ENCODE data around the gene ATP1B3.

The ATP1B3 gene

GRCh38 chr3:141840737-141841544 is 35.5 kb upstream of the ATP1B3 start:
- Histone ChIP-seq H3K79me2 (ENCODE audit: control insufficient read depth, low read length) (no peaks in the 10 kb centered on the region), H3K4me3 (ENCODE audit: low read length) (no peak overlapping the region), H3K9me3 (ENCODE audit: control insufficient read depth, insufficient read depth, low read length) (no peaks in the 10 kb centered on the region), H3F3A (ENCODE audit: control insufficient read depth, insufficient read depth) (no peaks in the 10 kb centered on the region), H3K9me2 (replicated peaks; ENCODE audit: control insufficient read depth, low read length) (no peaks in the 10 kb centered on the region), H3K4me2 (ENCODE audit: low read length) (no peak overlapping the region), H3K27me3 (ENCODE audit: control insufficient read depth, low read length) (no peaks in the 10 kb centered on the region), H4K20me1 (ENCODE audit: control insufficient read depth, insufficient read depth, low read depth, low read length) (no peaks in the 10 kb centered on the region), H3K27ac (ENCODE audit: low read depth, low read length) (no peak overlapping the region), H3K36me3 (ENCODE audit: control insufficient read depth, low read length) (no peaks in the 10 kb centered on the region), H3K4me1 (ENCODE audit: control insufficient read depth, low read length) (no peaks in the 10 kb centered on the region)
- no peak for TF ChIP-seq EZH2phosphoT487 (IDR thresholded peaks at IDR 0.05; ENCODE audit: borderline replicate concordance, low read length)

- Histone ChIP-seq H3K27me3 (ENCODE audit: control insufficient read depth, low read length) (no peaks in the 10 kb centered on the region), H3K79me2 (ENCODE audit: control insufficient read depth, low read length) (no peaks in the 10 kb centered on the region), H3K9me2 (replicated peaks; ENCODE audit: control insufficient read depth, low read length) (no peaks in the 10 kb centered on the region), H3K9me3 (ENCODE audit: control insufficient read depth, insufficient read depth, low read length) (no peaks in the 10 kb centered on the region), H3K27ac (ENCODE audit: low read depth, low read length) (no peak overlapping the region), H3F3A (ENCODE audit: control insufficient read depth, insufficient read depth) (no peaks in the 10 kb centered on the region), H3K4me3 (ENCODE audit: low read length) (no peak overlapping the region), H3K4me2 (ENCODE audit: low read length) (no peak overlapping the region), H4K20me1 (ENCODE audit: control insufficient read depth, insufficient read depth, low read depth, low read length) (no peaks in the 10 kb centered on the region), H3K4me1 (ENCODE audit: control insufficient read depth, low read length) (no peaks in the 10 kb centered on the region), H3K36me3 (ENCODE audit: control insufficient read depth, low read length) (no peaks in the 10 kb centered on the region)
- TF ChIP-seq EZH2phosphoT487 (IDR thresholded peaks at IDR 0.05; ENCODE audit: borderline replicate concordance, low read length) (no peak), CTCF (IDR thresholded peaks at IDR 0.05; ENCODE audit: low read depth, low read length, poor library complexity, severe bottlenecking) (no peak)
Observed at GRCh38 chr3:141844108-141844507, 32.3 kb upstream of the ATP1B3 start.

GRCh38 chr3:141844812-141845211 is 31.6 kb upstream of the ATP1B3 start:
- Histone ChIP-seq H3K4me3 (ENCODE audit: low read length) (no peak overlapping the region), H4K20me1 (ENCODE audit: control insufficient read depth, insufficient read depth, low read depth, low read length) (no peaks in the 10 kb centered on the region)
- TF ChIP-seq CTCF (IDR thresholded peaks at IDR 0.05; ENCODE audit: low read depth, low read length, poor library complexity, severe bottlenecking) (no peak), EZH2phosphoT487 (IDR thresholded peaks at IDR 0.05; ENCODE audit: borderline replicate concordance, low read length) (no peak)

GRCh38 chr3:141845407-141846049 is 30.9 kb upstream of the ATP1B3 start:
- peak; percentile 40 for TF ChIP-seq CTCF (IDR thresholded peaks at IDR 0.05; ENCODE audit: low read depth, low read length, poor library complexity, severe bottlenecking)
- TF ChIP-seq EZH2phosphoT487 (IDR thresholded peaks at IDR 0.05; ENCODE audit: borderline replicate concordance, low read length), result no peak

More at GRCh38 chr3:141844812-141845211, 31.6 kb upstream of the ATP1B3 start:
- no peaks in the 10 kb centered on the region for H3K36me3 ChIP-seq (ENCODE audit: control insufficient read depth, low read length)
- no peaks in the 10 kb centered on the region for H3K4me1 ChIP-seq (ENCODE audit: control insufficient read depth, low read length)
- H3K9me3 ChIP-seq (ENCODE audit: control insufficient read depth, insufficient read depth, low read length), result no peaks in the 10 kb centered on the region
- H3K27ac ChIP-seq (ENCODE audit: low read depth, low read length), result no peak overlapping the region
- no peaks in the 10 kb centered on the region for H3K27me3 ChIP-seq (ENCODE audit: control insufficient read depth, low read length)
- H3K9me2 ChIP-seq (replicated peaks; ENCODE audit: control insufficient read depth, low read length), result no peaks in the 10 kb centered on the region
- H3F3A ChIP-seq (ENCODE audit: control insufficient read depth, insufficient read depth), result no peaks in the 10 kb centered on the region
- no peak overlapping the region for H3K4me2 ChIP-seq (ENCODE audit: low read length)
- H3K79me2 ChIP-seq (ENCODE audit: control insufficient read depth, low read length), result no peaks in the 10 kb centered on the region

More at GRCh38 chr3:141845407-141846049, 30.9 kb upstream of the ATP1B3 start:
- Histone ChIP-seq H3K4me3 (ENCODE audit: low read length) (no peak overlapping the region), H3K4me2 (ENCODE audit: low read length) (no peak overlapping the region), H3K27ac (ENCODE audit: low read depth, low read length) (no peak overlapping the region), H3K4me1 (ENCODE audit: control insufficient read depth, low read length) (no peaks in the 10 kb centered on the region), H3K27me3 (ENCODE audit: control insufficient read depth, low read length) (no peaks in the 10 kb centered on the region), H3K79me2 (ENCODE audit: control insufficient read depth, low read length) (no peaks in the 10 kb centered on the region), H3K9me3 (ENCODE audit: control insufficient read depth, insufficient read depth, low read length) (no peaks in the 10 kb centered on the region), H3F3A (ENCODE audit: control insufficient read depth, insufficient read depth) (no peaks in the 10 kb centered on the region), H3K9me2 (replicated peaks; ENCODE audit: control insufficient read depth, low read length) (no peaks in the 10 kb centered on the region), H4K20me1 (ENCODE audit: control insufficient read depth, insufficient read depth, low read depth, low read length) (no peaks in the 10 kb centered on the region), H3K36me3 (ENCODE audit: control insufficient read depth, low read length) (no peaks in the 10 kb centered on the region)
